GM19238 (cell line): ENCODE results near the gene CCDC82.

Source experiments
- DNase-seq: peaks from one replicate; pipeline ENCODE4 v3.0.0; 2011; ENCODE audit warnings: low spot score; ENCODE audit not compliant: insufficient read length

The CCDC82 gene

GRCh38 chr11:96307776-96308140, 82.0 kb downstream of the CCDC82 start:
- DNase-seq: no peak

DNA sequence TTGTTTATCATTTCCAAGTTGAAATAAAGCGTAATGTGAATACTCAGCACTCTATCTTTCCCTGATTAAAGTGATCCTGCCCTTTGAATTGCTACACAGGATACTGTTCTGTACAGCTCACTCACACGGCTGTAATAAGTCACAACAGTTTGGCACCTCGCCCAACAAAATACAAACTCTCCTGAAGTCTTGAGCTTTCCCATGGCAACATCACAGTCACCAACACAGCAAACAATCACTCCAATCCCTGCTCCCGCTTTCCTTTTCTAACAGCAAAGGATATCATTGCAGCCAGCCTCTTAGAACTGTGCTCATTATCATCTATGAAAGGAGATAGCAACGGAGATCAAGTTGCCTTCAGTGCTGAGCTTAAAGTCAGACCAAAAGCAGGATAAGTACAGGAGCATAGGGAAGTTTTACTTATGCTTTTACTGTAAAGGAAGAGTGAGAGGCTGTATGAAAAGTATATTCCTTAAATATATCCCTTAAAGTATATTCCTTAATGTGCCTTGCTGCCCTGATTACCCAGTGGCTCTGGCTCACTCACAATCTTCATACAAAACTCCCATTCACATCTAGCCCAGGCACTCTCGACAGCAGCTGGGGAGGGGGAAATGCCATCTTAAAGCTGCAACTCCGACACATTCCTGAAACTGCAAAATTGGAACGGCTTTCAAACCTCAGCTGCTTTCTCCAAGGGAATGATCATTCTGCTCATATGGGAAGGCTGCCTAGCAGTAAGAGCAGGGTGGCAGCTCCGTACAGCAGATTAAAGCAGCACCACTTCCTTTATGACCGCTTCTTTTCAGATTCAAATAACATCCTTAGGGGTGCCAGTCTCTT, 82.6 kb downstream of the CCDC82 start:
- no peak for DNase-seq

- DNase-seq: no peak
Observed at GRCh38 chr11:96306600-96306932, 83.1 kb downstream of the CCDC82 start.

DNA sequence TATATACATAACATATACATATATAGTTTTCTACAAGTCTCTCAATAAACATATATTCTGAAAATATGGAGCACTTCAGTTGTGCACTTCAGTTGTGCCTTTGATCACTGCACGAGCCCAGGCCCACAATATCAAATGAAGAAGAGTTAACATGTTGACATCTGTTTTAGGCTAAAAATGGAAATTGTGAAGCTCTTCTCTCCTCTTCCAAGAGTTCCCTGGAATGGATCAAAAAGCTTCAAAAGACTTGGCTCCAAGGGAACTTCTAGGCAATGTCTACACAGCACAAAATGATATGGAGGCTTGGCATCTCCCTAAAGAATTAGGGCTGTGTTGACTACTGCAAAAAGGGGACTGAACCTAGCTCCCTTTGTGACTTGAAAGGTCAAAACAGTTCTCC, 83.6 kb downstream of the CCDC82 start:
- no peak for DNase-seq

- no peak for DNase-seq
Observed at GRCh38 chr11:96303980-96304379, 85.7 kb downstream of the CCDC82 start.

DNA sequence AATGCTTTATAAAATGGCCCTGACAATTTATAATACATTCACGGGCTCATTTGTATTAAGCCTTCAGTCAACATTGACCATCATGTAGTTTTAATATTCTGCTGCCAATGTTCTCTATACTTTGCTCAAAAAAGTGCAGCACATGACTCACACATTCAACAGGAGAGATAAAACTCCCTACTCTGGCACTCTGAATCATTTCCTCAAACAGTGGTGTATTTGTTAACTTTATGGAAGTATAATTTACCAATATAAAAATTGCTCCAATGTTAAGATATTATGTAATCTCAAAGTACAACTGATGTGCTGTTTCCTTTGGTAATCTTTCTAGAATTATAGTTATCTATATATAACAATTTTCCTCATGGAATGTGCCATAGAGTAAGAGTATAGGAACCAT, 86.6 kb downstream of the CCDC82 start:
- no peak for DNase-seq
